HEK293T (cell line): ENCODE measurements around the gene AARS2.
"Not testable (repeated sequence)": the region's sequence is repeated elsewhere in the genome, so short reads cannot be mapped to it uniquely, and the experiment has no call there.

Source experiments
- CTCF ChIA-PET: fragments of 350-600 bp; formaldehyde crosslinking; extraction: SDS; loops from one replicate; lab custom pipeline; 2021; ENCODE audit warnings: antibody characterized with exemption, inconsistent platforms; lab: Yijun Ruan, JAX
- POLR2A ChIA-PET: fragments of 350-600 bp; formaldehyde crosslinking; extraction: SDS; loops from one replicate; lab custom pipeline; 2020; ENCODE audit warnings: antibody characterized with exemption, inconsistent platforms; lab: Yijun Ruan, JAX
- DNase-seq: peaks from one replicate; pipeline ENCODE4 v3.0.0; 2012; ENCODE audit warnings: mixed read lengths; ENCODE audit errors: extremely low spot score
- ARNT ChIP-seq: fragments of 450-650 bp; IDR thresholded peaks from 2 replicates; pipeline ENCODE4 v1.6.1; 2017; ENCODE audit warnings: mild to moderate bottlenecking
- BHLHE40 ChIP-seq: fragments of 450-650 bp; IDR thresholded peaks from 2 replicates; pipeline ENCODE4 v1.6.1; 2016; ENCODE audit warnings: mild to moderate bottlenecking, moderate library complexity, borderline replicate concordance
- CTBP1 ChIP-seq: fragments of 450-650 bp; IDR thresholded peaks from 2 replicates; pipeline ENCODE4 v1.6.1; 2016; ENCODE audit warnings: borderline replicate concordance
- ELF4 ChIP-seq: fragments of 450-650 bp; IDR thresholded peaks from 2 replicates; pipeline ENCODE4 v1.6.1; 2017; ENCODE audit warnings: antibody characterized with exemption
- FOXA1 ChIP-seq: fragments of 450-650 bp; IDR thresholded peaks from 2 replicates; pipeline ENCODE4 v1.6.1; 2016; ENCODE audit warnings: mild to moderate bottlenecking
- FOXK2 ChIP-seq: fragments of 450-650 bp; IDR thresholded peaks from 2 replicates; pipeline ENCODE4 v1.6.1; 2016; ENCODE audit warnings: mild to moderate bottlenecking
- FOXM1 ChIP-seq: fragments of 450-650 bp; IDR thresholded peaks from 2 replicates; pipeline ENCODE4 v1.6.1; 2017; ENCODE audit warnings: mild to moderate bottlenecking, borderline replicate concordance
- HDGF ChIP-seq: fragments of 450-650 bp; IDR thresholded peaks from 2 replicates; pipeline ENCODE4 v1.6.1; 2017; ENCODE audit warnings: antibody characterized with exemption, borderline replicate concordance
- L3MBTL2 ChIP-seq: fragments of 450-650 bp; conservative IDR thresholded peaks from 2 replicates; pipeline ENCODE4 v1.6.1; 2016; ENCODE audit warnings: mild to moderate bottlenecking
- LEF1 ChIP-seq: fragments of 450-650 bp; IDR thresholded peaks from 2 replicates; pipeline ENCODE4 v1.6.1; 2017; ENCODE audit warnings: mild to moderate bottlenecking, borderline replicate concordance
- NFRKB ChIP-seq: fragments of 450-650 bp; IDR thresholded peaks from 2 replicates; pipeline ENCODE4 v1.6.1; 2016; ENCODE audit warnings: mild to moderate bottlenecking, moderate library complexity
- PKNOX1 ChIP-seq: fragments of 450-650 bp; IDR thresholded peaks from 2 replicates; pipeline ENCODE4 v1.6.1; 2016
- SP1 ChIP-seq: fragments of 450-650 bp; IDR thresholded peaks from 2 replicates; pipeline ENCODE4 v1.6.1; 2017
- SUZ12 ChIP-seq: fragments of 450-650 bp; IDR thresholded peaks from 2 replicates; pipeline ENCODE4 v1.6.1; 2016; ENCODE audit warnings: mild to moderate bottlenecking
- TARDBP ChIP-seq: fragments of 450-650 bp; IDR thresholded peaks from 2 replicates; pipeline ENCODE4 v1.6.1; 2016
- ZNF384 ChIP-seq: fragments of 450-650 bp; IDR thresholded peaks from 2 replicates; pipeline ENCODE4 v1.6.1; 2016

Gene AARS2

GRCh38 chr6:44315516-44315915 is 2.4 kb upstream of the AARS2 start:
- CTCF ChIA-PET = interaction anchor here (1.9 kb wide), 1 partner anchor 10 kb away, joined by 8 read pairs; no protein-coding TSS in a partner anchor
- TF ChIP-seq BHLHE40 = no peak
- no peak for TF ChIP-seq HDGF
- no peak for TF ChIP-seq L3MBTL2
- TF ChIP-seq FOXA1 = no peak
- TF ChIP-seq TARDBP = no peak
- POLR2A ChIA-PET = no interaction called here
- DNase-seq = no peak

GRCh38 chr6:44314657-44315056 is 1.5 kb upstream of the AARS2 start:
- ChIA-PET CTCF (interaction anchor here (0.6 to 1.9 kb wide), 3 partner anchors 9 to 241 kb away, joined by 3 to 8 read pairs (median 3); no protein-coding TSS in a partner anchor), POLR2A (interaction anchor here (0.7 kb wide), 1 partner anchor 24 kb away, joined by 3 read pairs; no protein-coding TSS in a partner anchor)
- not testable (repeated sequence) for DNase-seq

- TF ChIP-seq CTBP1 (no peak), HDGF (no peak), ZNF384 (no peak), NFRKB (no peak), SP1 (no peak), BHLHE40 (no peak), FOXM1 (no peak), PKNOX1 (no peak), FOXK2 (no peak), ARNT (no peak)
- DNase-seq = no peak
- ChIA-PET POLR2A (interaction anchor here (1.8 to 2.2 kb wide), 2 partner anchors 8 to 43 kb away, joined by 12 to 14 read pairs; no protein-coding TSS in a partner anchor), CTCF (interaction anchor here (1.4 to 2.9 kb wide), 2 partner anchors 20 to 26 kb away, joined by 5 to 15 read pairs; no protein-coding TSS in a partner anchor)
Measured at GRCh38 chr6:44311767-44312166, 1.4 kb downstream of the AARS2 start.

- ChIA-PET POLR2A (no interaction called here), CTCF (interaction anchor here (0.7 to 2.9 kb wide), 2 partner anchors 27 to 1942 kb away, joined by 3 to 15 read pairs; no protein-coding TSS in a partner anchor)
- DNase-seq = no peak
- no peak for TF ChIP-seq L3MBTL2
- no peak for TF ChIP-seq ELF4
- TF ChIP-seq SUZ12 = no peak
- no peak for TF ChIP-seq TARDBP
- TF ChIP-seq CTBP1 = no peak
- no peak for TF ChIP-seq FOXK2
- TF ChIP-seq FOXM1 = no peak
- TF ChIP-seq ZNF384 = no peak
- no peak for TF ChIP-seq PKNOX1
- TF ChIP-seq SP1 = no peak
- TF ChIP-seq FOXA1 = no peak
- TF ChIP-seq NFRKB = no peak
- TF ChIP-seq BHLHE40 = no peak
- no peak for TF ChIP-seq ARNT
- no peak for TF ChIP-seq LEF1
- no peak for TF ChIP-seq HDGF
Measured at GRCh38 chr6:44311304-44311703, 1.8 kb downstream of the AARS2 start.

- POLR2A ChIA-PET = no interaction called here
- no peak for TF ChIP-seq BHLHE40
- no peak for DNase-seq
- CTCF ChIA-PET = interaction anchor here (2.9 kb wide), 1 partner anchor 28 kb away, joined by 15 read pairs; no protein-coding TSS in a partner anchor
Measured at GRCh38 chr6:44310241-44310640, 2.9 kb downstream of the AARS2 start.

- ChIA-PET POLR2A (interaction anchor here (0.9 to 2.4 kb wide), 4 partner anchors 9 to 63 kb away, joined by 3 to 7 read pairs (median 3); partner anchors contain the start of gene HSP90AB1), CTCF (interaction anchor here (0.7 kb wide), 1 partner anchor 41 kb away, joined by 3 read pairs; no protein-coding TSS in a partner anchor)
- no peak for DNase-seq
- TF ChIP-seq ZNF384 (no peak), HDGF (no peak), LEF1 (no peak), FOXA1 (no peak), CTBP1 (no peak), ARNT (no peak), BHLHE40 (no peak), TARDBP (no peak), PKNOX1 (no peak), L3MBTL2 (no peak), ELF4 (no peak), NFRKB (no peak)
Measured at GRCh38 chr6:44309631-44310030, 3.5 kb downstream of the AARS2 start.
